Nephron (organoid): ENCODE data around the gene OR5C1.

Source experiments
- H3K27ac Mint-ChIP-seq, 3 experiments: 2 replicates each; pipeline ENCODE4 v1.8.0; 2020; ENCODE audit warnings: mixed read lengths in 3 of 3, mild to moderate bottlenecking in 2 of 3, moderate library complexity in 1 of 3
- H3K27me3 Mint-ChIP-seq: 2 replicates; pipeline ENCODE4 v1.8.0; 2021; ENCODE audit warnings: low read depth, mild to moderate bottlenecking, moderate library complexity, mixed read lengths
- H3K36me3 Mint-ChIP-seq: 2 replicates; pipeline ENCODE4 v1.8.0; 2020; ENCODE audit warnings: low read depth, mixed read lengths
- H3K4me1 Mint-ChIP-seq: 2 replicates; pipeline ENCODE4 v1.8.0; 2020; ENCODE audit warnings: mixed read lengths
- H3K4me3 Mint-ChIP-seq, 3 experiments: 2 replicates each; pipeline ENCODE4 v1.8.0; 2020; ENCODE audit warnings: mild to moderate bottlenecking in 3 of 3, mixed read lengths in 3 of 3, moderate library complexity in 2 of 3
- H3K9me3 Mint-ChIP-seq: 2 replicates; pipeline ENCODE4 v1.8.0; 2020; ENCODE audit warnings: mixed read lengths
- CTCF ChIP-seq, 3 experiments: fragments of 200-600 bp; sonication (generic); IDR thresholded peaks; one replicate each; pipeline ENCODE4 v1.5.0; 2021; ENCODE audit warnings: antibody characterized with exemption in 3 of 3; ENCODE audit not compliant: unreplicated experiment in 3 of 3

Gene OR5C1

GRCh38 chr9:122791872-122792669 is 3.3 kb downstream of the OR5C1 start:
- H3K27me3 Mint-ChIP-seq = peaks cover 14% of the 10 kb centered on the region
- H3K4me1 Mint-ChIP-seq = no peaks in the 10 kb centered on the region
- no peaks in the 10 kb centered on the region for H3K36me3 Mint-ChIP-seq
- H3K27ac Mint-ChIP-seq = no peak overlapping the region
- H3K4me3 Mint-ChIP-seq = no peak overlapping the region
- no peak for TF ChIP-seq CTCF (IDR thresholded peaks at IDR 0.05; ENCODE audit: unreplicated experiment in 3 of 3)
- H3K9me3 Mint-ChIP-seq = no peaks in the 10 kb centered on the region

- H3K4me1 Mint-ChIP-seq = no peaks in the 10 kb centered on the region
- H3K36me3 Mint-ChIP-seq = no peaks in the 10 kb centered on the region
- H3K4me3 Mint-ChIP-seq = no peak overlapping the region
- no peaks in the 10 kb centered on the region for H3K9me3 Mint-ChIP-seq
- no peak for TF ChIP-seq CTCF (IDR thresholded peaks at IDR 0.05; ENCODE audit: unreplicated experiment in 3 of 3)
- H3K27ac Mint-ChIP-seq = no peak overlapping the region
- peaks cover 9% of the 10 kb centered on the region for H3K27me3 Mint-ChIP-seq
Observed at GRCh38 chr9:122797316-122798063, 8.8 kb downstream of the OR5C1 start.

- Mint-ChIP-seq H3K4me3 (no peak within 1 kb of the TSS), H3K27me3 (peaks cover 9% of the 10 kb centered on the region), H3K36me3 (no peaks in the 10 kb centered on the region), H3K4me1 (no peaks in the 10 kb centered on the region), H3K27ac (no peak within 1 kb of the TSS), H3K9me3 (no peaks in the 10 kb centered on the region)
- TF ChIP-seq CTCF (IDR thresholded peaks at IDR 0.05; ENCODE audit: unreplicated experiment in 3 of 3) = no peak
Observed at GRCh38 chr9:122800066-122801060, 11.6 kb downstream of the OR5C1 start, which contains the start of gene OR1K1. TSS of gene OR1K1 (plus strand) at chr9:122800123. CDS start at chr9:122800123, 0 bp downstream.

- Mint-ChIP-seq H3K36me3 (no peaks in the 10 kb centered on the region), H3K27me3 (peaks cover 3% of the 10 kb centered on the region), H3K9me3 (no peaks in the 10 kb centered on the region), H3K27ac (no peak overlapping the region), H3K4me1 (no peaks in the 10 kb centered on the region), H3K4me3 (no peak overlapping the region)
- no peak for TF ChIP-seq CTCF (IDR thresholded peaks at IDR 0.05; ENCODE audit: unreplicated experiment in 3 of 3)
Observed at GRCh38 chr9:122806661-122807060, 17.9 kb downstream of the OR5C1 start.

GRCh38 chr9:122807271-122807900 is 18.7 kb downstream of the OR5C1 start:
- Mint-ChIP-seq H3K9me3 (no peaks in the 10 kb centered on the region), H3K4me1 (no peaks in the 10 kb centered on the region)

More at GRCh38 chr9:122807271-122807900, 18.7 kb downstream of the OR5C1 start:
- Mint-ChIP-seq H3K27me3 (peaks cover 3% of the 10 kb centered on the region), H3K4me3 (no peak overlapping the region), H3K27ac (no peak overlapping the region), H3K36me3 (no peaks in the 10 kb centered on the region)
- no peak for TF ChIP-seq CTCF (IDR thresholded peaks at IDR 0.05; ENCODE audit: unreplicated experiment in 3 of 3)
